Stimulated activated CD4-positive, alpha-beta T cell treated with anti-CD3 and anti-CD28 coated beads, Interleukin-1b, Interleukin-23, amount 100 ng/mL, for 1 hour (primary cell): ENCODE measurements around the gene PIGT.

Source experiments
- DNase-seq, 2 donors: peaks; one replicate each; pipeline ENCODE4 v3.0.0-alpha.2; 2020; ENCODE audit warnings: low read depth in 2 of 2

Gene PIGT

GRCh38 chr20:45427236-45428149, 11.6 kb downstream of the PIGT start:
- DNase-seq: no peak

- DNase-seq: no peak
Measured at GRCh38 chr20:45429618-45430017, 13.7 kb downstream of the PIGT start.

- DNase-seq: no peak
Measured at GRCh38 chr20:45432294-45432693, 16.4 kb downstream of the PIGT start.

GRCh38 chr20:45433316-45433715, 17.4 kb downstream of the PIGT start:
- no peak for DNase-seq

- DNase-seq: no peak
Measured at GRCh38 chr20:45433976-45434375, 18.0 kb downstream of the PIGT start.

- peak; percentile 78 to 82 for DNase-seq
Measured at GRCh38 chr20:45436732-45437485, 21.0 kb downstream of the PIGT start.

GRCh38 chr20:45440424-45440823, 24.5 kb downstream of the PIGT start:
- DNase-seq: no peak

GRCh38 chr20:45440891-45441685, 25.1 kb downstream of the PIGT start:
- DNase-seq: no peak

GRCh38 chr20:45441746-45442145, 25.8 kb downstream of the PIGT start:
- DNase-seq: no peak

- no peak for DNase-seq
Measured at GRCh38 chr20:45444050-45444449, 28.1 kb downstream of the PIGT start.

GRCh38 chr20:45445805-45446562, 30.0 kb downstream of the PIGT start:
- no peak for DNase-seq

GRCh38 chr20:45448270-45448669, 32.3 kb downstream of the PIGT start:
- no peak for DNase-seq

GRCh38 chr20:45449528-45449927, 33.6 kb downstream of the PIGT start:
- no peak for DNase-seq

GRCh38 chr20:45450097-45450818, 34.3 kb downstream of the PIGT start:
- DNase-seq: no peak

GRCh38 chr20:45452238-45452637, 36.3 kb downstream of the PIGT start:
- DNase-seq: no peak

- DNase-seq: no peak
Measured at GRCh38 chr20:45452772-45453691, 37.1 kb downstream of the PIGT start.

GRCh38 chr20:45456632-45457031, 40.7 kb downstream of the PIGT start:
- DNase-seq: no peak

GRCh38 chr20:45459606-45460005, 43.7 kb downstream of the PIGT start:
- no peak for DNase-seq

GRCh38 chr20:45461225-45461624, 45.3 kb downstream of the PIGT start:
- DNase-seq: no peak
